DMS114 treated with DMSO at 0.1 percent for 48 hours (cell line): ENCODE measurements around the gene ACTR10.
"Not testable (repeated sequence)": the region's sequence is repeated elsewhere in the genome, so short reads cannot be mapped to it uniquely, and the experiment has no call there.

Experiments
- DNase-seq: peaks from one replicate; lab custom pipeline; 2025; ENCODE audit not compliant: unreplicated experiment; lab: John Stamatoyannopoulos, UW

ACTR10 gene

DNA sequence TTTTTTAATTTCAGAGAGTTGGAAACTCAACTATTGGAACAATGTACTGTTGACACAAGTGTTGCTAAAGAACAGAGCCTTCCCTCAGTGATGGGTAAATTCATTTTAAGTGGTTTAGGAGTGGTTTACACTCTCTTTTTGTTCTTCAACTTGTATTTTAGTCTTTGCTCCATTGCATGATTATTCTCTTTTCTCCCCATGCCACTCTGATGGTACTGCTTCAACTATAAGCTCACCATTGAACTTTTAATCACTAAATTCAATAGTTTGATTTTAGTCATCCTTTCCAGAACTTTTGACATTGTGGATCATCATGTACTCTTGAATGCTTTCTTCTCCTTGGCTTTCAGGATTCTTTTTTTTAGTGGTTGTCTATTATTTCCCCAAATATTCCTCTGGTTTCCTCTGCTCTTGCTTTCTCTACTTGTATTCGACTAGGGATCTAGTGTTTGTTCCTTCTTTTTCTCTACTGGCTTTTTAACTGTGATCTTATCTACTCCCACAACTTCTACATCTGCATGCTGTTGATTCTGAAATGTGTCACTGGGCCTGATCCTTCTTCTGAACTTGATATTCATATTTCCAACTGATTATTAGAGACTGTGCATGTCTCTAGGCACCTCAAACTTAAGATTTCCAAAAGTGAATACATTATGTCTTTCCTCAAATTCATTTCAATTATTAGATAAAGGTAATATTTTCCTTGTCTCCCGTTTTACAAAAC is 15.4 kb downstream of the ACTR10 start:
- DNase-seq: no peak

DNA sequence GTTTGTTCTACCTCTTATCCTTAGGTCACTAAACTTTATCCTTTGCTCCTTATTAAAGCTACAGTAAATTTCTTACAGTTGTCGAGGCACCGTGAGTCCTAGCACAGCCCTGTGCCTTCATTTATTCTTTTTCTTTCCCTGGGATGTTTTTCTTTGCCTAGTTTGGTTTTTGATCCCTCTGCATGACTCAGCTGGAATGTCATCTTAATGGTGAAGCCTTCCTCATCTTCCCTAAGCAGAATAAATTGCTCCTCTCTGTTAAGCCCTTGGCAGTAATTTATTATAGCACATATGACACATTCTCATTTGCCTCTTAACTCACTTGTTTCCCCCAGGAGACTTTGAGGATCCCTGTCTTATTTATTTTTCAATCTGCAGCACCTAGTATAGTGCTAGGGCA is 16.6 kb downstream of the ACTR10 start:
- no peak for DNase-seq

DNA sequence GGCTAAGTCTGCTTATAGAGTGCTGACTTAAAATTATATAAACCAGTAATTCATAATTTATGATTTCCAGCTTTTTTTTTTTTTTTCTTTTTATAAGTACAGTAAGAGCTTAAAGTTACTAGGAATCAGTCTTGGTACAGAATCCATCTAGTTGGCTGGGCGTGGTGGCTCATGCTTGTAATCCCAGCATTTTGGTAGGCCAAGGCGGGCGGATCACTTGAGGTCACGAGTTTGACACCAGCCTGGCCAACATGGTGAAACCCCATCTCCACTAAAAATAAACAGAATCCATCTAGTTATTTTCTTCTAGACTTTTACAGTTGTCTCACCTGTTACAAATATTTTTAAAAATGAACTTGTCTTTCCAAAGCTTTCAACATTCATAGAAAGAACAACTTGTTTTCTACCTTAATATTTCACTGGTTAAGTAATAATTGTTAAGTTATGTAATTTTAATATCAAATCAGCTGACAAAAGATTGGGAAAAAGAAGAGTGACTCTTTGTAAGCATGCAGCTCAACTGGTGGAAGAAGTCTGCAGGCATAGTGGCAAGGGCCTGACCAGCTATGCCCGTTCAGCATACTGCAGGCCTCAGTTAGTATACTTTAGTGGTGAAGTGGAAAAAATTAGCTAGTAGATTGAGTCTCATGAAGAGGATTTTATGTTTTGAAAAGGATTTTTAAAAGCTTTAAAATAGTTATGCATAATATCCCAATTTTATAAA is 27.3 kb downstream of the ACTR10 start:
- no peak for DNase-seq

DNA sequence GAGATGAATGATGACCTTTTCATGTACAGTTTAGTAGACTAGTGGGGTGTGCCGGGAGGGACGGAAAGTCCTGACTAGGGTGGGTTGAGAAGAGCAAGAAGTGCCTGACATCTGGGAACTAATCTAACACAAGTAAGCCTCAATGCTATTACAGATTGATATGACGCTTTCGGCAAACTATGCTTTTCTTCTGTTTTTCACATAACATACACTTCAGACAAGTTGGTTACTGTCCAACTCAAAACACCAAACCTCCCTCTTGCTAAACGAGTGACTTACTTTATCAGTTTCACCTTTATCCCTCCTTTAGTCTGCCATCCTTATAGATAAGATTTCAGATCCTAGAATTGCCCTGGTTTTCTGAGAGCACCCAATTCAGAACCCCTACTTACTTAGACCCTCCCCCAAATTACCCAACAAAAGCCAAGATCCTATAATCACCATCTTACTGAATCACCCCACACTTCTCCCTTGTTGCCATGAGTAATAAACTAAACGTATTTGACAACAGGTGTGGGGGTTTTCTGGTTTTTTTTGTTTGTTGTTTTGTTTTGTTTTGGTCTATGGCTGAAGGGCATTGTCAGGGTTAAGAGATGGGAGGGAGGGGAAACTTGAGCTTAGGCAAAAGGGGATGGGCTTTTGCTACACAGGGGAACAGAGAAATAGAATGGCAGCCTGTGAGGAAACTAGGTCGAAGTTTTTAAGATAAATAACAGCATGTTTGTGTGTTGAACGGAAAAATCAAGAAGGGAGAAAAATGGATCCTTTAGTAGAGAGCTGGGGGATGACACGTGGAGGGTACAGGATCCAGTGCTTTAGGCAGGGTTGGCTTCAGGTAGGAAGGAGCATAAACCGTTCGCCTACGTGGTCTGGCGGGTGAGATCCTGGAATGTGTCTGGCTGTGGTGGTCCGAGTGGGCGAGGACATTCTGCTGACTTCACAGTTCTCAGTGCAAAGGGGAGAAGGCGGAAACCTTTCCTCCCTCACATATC is 38.6 kb downstream of the ACTR10 start:
- no peak for DNase-seq

DNA sequence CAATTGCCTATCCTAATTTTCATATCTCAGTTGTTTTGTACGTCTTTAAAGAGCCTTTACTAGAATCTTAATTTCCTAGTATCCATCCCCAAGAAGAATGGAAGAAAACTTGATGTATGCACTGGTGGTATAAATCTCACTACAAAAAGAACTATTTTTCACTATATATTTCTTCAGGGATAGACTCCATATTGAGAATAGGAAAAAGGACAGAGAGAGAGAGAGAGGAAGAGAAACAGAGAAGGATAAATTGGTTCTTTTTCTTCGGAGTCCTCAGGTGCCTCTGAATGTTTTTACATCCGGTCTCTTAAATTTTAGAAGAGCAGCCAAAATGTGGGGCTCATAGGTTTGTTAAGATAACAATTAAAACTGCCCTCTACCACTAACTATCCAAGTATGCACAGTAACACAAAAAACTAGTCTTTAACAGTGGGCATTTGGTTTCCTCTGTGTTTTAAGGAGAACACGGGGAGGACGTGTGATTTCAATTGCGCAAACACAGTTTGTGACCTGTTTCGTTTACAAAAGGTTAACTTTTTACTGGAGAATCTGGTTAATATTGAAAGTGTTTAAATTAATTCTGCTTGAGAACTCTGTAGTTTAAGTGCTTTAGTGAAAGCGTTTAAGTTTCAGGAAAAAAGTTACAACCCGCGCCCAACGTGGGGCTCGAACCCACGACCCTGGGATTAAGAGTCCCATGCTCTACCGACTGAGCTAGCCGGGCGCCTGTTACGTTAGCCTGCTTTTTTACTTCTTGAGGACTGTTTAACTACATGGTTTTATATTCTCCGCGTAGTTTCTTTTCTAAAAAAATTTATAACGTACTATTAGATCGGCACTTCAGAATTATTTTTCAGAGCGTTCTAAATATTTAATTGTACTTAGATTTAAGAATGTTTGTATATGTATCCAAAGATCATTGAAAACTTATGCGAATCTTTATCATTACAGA is 39.6 kb downstream of the ACTR10 start:
- peak; percentile 44 for DNase-seq

DNA sequence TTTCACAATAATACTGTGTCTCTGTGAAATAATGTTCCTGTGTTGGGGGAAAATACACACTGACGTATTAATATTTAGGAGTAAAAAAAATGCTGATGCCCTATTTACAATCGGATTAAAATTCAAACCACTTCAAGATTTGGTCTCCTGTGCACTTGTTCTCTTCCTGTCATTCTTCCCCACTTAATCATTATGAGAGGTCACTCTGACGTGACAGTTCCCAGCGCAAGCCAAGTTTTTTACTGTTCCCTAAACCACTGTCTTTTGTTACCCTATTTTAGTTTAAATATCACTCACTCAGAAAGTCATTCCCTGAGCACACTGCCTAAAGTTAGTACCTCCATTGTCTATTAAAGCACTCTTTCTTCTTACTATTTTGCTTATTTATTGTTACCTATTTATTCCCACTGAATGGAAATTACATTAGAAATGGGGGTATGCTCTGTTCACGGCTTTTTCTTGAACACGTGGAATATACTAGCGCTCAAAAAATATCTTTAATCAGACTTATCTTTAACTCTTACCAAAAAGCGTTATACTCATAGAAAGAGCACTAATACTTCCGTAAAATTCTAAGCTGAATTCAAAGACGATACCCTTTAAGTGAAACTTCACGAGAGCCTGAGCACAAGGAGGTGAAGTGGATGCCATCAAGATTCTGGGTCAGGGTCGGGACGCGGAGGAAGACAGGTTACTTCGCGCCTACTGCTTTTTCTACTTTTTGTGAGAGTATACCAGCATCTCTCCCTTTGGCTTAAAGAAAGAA is 44.0 kb downstream of the ACTR10 start:
- peak; percentile 87 for DNase-seq

DNA sequence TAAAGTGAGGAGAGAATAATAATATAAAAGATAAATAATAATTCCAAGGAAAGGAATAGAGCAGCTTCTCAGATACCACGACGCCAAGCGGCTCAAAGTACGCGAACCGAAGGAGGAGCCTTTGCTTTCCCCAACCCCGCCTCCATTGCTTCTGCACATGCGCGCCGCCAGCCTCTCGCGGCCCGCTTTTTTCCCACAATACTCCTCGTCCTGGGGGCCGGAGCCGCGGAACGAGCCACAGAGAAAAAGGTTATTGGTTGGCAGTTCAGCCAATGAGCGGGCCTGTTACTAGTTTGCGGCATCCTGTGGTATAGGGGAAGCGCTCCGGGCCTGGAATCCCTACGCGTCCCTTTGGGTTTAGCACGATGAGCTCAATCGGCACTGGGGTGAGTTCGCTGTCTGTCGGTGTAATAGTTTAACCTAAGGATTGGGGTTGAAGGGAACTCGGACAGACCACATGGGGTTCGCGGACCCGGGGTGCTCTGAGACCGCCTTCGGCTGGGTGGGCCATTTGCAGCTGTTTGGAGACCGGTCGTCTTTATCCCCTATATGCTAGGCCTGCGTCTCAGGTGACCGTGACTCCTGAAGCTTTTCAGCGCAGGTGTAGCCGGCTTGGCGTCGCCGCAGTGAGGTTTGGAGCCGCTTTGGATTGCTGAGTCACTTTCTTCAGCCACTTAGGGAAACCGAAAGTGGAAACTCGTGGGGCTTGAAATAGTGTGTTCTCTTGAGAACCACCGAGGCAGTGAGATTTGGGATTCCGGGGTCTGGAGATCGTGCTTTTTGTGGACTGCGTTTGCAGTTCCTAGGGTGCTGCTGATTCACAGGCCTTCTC is 44.8 kb downstream of the ACTR10 start, which contains the start of gene PSMA3:
TSS of gene PSMA3 (plus strand) at position 288 of the 832 bp plus-strand sequence. CDS start at position 366, 78 bp downstream.
- peak; percentile 97 for DNase-seq

DNA sequence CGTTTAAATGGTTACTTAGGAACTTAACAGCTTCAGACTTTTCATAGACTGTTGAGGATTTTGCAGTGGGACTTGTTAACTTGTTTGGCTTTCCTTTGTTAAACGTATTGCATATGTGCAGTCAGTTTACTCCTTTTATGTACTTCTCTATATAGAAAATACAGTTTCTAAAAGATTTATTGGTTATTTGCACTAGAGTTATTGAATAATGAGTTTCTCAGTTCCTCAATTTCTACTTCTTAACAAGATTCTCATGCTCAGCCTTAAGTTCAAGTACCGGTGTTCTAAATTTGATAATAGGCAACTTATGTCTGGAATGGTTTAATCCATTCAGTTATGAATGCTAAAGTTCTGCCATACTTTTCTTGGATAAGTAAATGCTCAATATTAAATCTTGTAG is 45.6 kb downstream of the ACTR10 start:
- no peak for DNase-seq

DNA sequence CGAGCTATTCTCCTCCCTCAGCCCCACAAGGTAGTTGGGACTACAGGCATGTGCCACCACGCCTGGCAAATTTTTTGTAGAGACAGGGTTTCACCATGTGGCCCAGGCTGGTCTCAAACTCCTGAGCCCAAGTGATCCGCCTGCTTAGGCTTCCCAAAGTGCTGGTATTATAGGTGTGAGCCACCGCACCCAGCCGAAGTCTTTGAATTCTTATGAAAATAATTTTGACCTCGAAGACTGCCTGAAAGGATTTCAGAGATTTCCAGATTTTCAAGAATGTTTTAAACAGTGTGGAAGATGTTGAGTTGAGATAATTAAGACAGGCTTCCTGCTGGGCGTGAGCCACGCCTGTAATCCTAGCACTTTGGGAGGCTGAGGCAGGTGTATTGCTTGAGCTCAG is 49.7 kb downstream of the ACTR10 start:
- DNase-seq: no peak

DNA sequence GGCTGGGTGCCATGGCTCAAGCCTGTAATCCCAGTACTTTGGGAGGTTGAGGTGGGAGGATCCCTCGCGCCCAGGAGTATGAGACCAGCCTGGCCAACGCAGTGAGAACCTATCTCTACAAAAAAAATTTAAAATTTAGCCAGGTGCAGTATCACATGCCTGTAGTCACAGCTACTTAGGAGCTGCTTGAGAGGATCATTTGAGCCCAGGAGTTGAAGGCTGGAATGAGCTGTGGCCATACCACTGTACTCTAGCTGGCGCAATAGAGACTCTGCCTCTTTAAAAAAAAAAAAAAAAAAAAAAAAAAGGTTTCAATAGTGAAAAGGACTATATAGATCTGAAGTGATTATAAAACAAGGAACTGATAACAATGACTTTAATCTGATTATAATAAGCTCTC is 58.2 kb downstream of the ACTR10 start:
- no peak for DNase-seq

DNA sequence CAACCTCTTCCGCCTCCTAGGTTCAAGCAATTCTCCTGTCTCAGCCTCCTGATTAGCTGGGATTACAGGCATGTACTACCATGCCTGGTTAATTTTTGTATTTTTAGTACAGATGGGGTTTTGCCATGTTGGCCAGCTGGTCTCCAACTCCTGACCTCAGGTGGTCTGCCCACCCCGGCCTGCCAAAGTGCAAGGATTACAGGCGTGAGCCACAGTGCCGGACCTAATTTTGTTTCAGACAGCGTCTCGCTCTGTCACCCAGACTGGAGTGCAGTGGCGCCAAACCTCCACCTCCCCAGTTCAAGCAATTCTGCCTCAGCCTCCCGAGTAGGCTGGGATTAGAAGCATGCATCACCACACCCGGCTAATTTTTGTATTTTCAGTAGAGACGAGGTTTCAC is 62.1 kb downstream of the ACTR10 start:
- DNase-seq: not testable (repeated sequence)

DNA sequence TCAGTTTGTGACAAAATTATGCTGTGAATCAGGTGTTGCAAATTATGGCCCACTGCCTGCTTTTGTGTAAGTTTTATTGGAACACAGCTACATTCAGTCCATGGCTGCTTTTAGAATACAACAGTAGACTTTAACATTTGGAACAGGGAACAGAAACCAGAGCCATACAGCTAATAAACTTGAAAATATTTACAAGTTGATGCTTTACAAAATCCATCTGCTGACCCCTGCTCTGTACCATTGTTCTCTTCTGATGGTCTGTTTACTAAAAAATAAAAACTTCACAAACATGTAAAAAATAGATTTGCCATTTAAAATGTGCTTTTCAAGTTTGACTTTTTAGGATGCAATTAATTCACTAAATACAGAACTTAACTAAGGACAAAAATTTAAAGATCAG is 65.5 kb downstream of the ACTR10 start:
- no peak for DNase-seq

DNA sequence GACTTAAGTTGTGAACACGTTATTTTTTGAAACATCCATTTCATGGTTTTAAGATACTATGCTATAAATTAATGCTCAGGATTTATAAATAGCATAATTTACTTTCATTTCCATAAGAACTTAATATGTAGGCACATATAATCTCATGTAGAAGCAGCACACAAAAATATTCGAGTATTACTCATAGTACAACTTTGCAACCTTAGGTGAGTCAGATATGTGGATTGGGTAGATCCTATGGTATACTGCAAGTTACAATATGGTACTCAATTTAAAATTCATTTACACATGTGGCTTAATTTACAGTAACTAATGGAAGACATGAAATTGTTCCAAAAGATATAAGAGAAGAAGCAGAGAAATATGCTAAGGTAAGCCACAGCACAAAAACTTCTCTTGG is 70.7 kb downstream of the ACTR10 start:
- DNase-seq: no peak

DNA sequence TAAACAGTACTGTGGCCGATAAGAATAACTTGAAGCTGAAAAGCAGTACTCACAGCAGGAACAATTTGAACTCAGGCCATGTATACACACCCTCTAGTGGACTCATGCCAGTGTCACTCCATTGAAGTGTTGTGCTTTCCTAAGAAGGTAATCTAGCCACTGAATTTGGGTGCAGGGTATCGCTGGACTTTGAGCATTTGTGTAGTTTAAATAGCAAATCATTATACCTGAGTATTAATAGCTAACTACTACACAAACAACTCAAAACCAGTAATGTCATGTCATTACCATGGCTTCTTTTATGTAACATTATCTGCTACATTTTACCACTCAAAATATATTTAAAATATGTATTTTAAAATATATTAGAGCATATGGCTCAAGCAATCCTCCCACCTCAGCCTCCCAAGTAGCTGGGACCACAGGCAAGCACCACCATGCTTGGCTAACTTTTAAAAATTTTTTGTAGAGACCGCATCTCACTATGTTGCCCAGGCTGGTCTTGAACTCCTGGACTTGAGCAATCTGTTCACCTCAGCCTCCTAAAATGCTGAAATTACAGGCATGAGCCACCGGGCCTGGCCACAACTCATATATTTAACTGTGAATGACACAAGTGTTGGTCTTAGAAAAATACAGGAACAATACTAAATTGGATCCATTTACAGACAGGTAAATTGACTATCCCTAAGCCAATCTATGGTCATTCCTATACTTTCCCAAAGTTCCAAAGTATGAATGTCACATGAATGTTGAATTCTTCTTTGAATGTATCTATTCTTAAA is 72.8 kb downstream of the ACTR10 start:
- no peak for DNase-seq

DNA sequence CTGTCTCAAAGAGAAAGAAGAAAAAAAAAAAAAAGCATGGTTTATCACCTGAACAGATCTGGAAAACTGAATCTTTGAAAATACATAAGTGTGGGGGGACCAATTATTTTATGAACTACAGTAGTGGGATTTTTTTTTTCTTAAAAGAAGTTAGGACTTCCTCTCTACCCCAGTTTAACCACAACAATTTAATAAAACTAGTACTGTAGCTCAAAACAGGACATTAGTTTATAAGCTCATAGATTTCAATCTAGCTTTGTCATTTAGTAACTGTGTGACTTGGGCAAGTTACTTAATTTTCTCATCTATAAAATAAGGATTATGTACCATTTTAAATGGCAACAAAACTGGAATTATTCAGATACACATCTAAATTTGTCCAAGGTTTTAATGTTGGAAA is 74.9 kb downstream of the ACTR10 start:
- no peak for DNase-seq

DNA sequence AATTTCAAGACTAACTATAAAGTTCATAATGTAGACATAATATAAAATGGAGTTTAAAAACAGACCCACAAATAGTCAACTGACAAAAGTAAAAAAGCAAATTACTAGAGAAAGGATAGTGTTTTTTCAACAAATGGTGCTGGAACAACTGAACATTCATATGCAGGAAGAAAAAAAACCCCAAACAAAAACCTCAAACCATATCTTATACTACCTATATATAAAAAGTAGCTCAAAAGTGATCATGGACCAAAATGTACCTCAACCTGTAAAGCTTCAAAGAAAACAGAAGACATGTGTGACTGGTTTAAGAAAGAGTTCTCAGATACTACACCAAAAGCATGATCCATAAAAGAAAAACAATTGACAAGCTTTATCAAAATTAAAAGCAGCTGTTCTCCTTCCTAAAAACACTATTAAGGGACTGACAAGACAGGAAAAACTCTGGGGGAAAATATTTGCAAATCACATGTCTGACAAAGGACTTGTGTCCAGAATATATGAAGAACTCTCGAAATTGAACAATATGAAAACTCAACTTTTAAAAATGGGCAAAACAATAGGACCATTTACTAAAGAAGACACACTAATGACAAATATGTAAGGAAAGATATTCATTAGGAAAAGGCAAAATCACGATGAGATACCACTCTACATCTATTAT is 75.7 kb downstream of the ACTR10 start:
- DNase-seq: no peak

DNA sequence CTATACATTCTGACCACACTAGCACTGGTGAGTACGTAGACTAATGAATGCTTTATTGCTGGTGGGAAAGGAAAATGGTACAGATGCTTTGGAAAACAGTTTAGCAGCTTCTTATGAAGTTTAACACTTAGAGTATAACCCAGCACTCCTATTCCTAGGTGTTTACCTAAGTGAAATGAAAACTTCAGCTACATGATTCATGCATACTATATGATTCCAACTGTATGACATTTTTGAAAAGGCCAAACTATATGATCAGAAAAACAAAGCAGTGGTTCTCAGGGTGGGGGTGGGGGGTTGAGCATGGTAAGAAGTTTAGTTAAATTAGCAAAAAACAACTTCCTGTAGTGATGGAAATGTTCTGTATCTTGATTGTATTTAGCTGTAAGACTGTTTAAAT is 76.3 kb downstream of the ACTR10 start:
- DNase-seq: no peak
